Ammon's horn (tissue), 1 donor: ENCODE data around the gene UBE2I.

Experiments used
- DNase-seq: peaks from one replicate; pipeline ENCODE4 v3.0.0-alpha.2; 2016; ENCODE audit warnings: low spot score

UBE2I gene

DNA sequence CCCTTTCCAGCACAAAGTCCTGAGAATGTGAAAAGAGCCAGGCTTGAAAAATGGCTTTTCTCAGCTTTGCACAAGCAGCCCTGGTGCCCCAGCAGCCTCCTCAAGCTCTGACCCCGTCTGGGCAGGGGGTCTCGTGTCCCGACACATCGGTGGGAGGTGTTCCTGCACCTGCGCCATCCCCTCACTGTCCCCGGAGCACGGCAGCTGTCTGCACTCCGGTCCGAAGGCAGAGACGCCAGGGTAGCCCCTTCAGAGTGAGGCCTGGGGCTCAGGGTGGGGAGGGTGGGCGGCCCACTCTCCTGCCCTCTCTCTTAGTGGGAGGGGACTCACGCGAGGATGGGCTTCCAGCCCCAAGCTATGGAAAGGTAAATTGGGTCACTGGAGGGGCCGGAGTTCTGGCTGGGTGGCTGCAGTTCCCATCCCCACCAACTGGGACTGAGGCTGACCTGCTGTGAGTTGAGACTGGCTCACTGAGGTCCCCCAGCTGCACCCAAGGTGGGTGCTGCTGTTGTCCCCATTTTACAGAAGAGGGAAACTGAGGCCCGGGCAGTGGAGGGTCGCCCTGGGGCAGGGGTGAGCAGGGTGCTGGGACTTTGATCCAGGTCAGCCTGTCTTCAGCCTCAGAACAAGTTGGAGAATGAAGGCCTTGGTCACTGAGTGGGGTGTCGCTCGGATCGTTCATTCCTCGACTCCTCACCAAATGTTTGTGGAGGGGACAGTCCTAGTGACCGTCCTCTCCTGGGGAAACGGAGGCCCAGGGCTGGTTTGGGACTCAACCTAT, 21.7 kb downstream of the UBE2I start:
- DNase-seq, result no peak

- no peak for DNase-seq
These were observed 22.5 kb downstream of the UBE2I start for GRCh38 chr16:1331712-1332617.

DNA sequence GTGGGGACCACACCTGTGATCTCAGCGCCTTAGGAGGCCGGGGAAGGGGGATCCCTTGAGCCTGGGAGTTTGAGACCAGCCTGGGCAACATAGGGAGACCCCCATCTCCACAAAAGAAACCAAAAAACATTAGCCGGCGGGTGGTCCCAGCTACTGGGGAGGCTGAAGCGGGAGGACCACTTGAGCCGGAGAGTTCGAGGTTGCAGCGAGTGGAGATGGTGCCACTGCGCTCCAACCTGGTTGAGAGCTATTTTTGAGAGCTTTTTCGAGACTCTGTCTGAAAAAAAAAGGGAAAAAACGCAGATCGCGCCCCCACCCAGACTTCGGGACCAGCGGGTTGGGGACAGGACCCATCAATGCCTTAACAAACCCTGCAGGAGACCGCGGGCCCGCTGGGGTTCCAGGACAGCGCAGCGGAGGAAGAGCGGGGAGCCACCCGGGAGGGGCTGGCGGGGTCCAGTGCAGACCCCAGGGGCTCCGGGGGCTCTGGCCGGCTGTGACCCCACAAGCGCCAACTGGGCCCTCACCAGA, 23.2 kb downstream of the UBE2I start:
- DNase-seq, result no peak

- peak; percentile 24 for DNase-seq
These were observed 23.8 kb downstream of the UBE2I start, which contains the start of gene BAIAP3 for GRCh38 chr16:1333149-1333812. Gene BAIAP3 (plus strand): TSS chr16:1333645. CDS start chr16:1338550, 4,905 bp downstream.

DNA sequence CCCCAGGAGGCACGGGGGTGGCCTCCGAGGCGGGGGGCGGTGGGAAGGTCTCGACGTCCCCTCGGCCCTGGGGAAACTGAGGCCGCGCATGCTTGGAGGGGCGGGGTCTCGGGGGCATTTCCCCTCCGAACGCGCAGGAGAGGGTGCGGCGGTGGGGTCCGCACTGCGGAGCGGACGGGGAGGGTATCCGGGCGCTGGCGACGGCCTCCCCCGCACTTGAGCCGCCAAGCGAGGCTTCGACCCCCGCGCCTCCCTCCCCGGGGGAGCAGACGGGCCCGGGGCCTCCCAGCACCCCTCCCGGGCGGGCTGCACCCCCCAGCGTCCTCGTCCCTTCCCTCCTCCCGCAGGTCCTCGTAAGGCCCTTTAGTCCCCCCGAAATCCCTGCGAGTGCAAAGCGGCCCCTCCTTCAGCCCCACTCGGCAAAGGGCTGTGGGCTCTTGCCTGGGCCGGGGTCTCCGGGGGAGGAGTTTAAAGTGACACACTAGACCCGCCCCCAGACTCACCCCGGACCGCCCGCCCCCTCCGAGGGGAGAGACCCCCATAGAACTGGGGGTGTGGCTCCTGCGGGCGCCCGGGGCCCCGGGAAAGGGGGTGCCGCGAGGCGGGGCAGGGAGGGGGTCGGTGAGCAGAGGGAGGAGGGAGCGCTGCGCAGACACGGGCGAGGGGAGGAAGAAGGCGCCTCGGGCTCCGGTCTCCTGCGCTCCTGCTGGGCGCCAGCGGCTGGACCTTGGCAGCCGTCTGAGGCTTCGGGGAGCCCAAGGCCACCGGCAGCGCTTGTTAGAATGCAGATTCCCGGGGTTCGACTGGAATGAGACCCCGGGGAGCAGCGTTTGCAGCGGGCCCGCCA, 24.6 kb downstream of the UBE2I start:
- no peak for DNase-seq

GRCh38 chr16:1334739-1335138, 25.3 kb downstream of the UBE2I start:
- DNase-seq, result no peak

GRCh38 chr16:1335211-1335971, 26.0 kb downstream of the UBE2I start:
- DNase-seq, result peak; percentile 47

GRCh38 chr16:1335996-1336395, 26.6 kb downstream of the UBE2I start:
- DNase-seq, result peak; percentile 68

- DNase-seq, result no peak
These were observed 27.2 kb downstream of the UBE2I start for GRCh38 chr16:1336619-1337018.

DNA sequence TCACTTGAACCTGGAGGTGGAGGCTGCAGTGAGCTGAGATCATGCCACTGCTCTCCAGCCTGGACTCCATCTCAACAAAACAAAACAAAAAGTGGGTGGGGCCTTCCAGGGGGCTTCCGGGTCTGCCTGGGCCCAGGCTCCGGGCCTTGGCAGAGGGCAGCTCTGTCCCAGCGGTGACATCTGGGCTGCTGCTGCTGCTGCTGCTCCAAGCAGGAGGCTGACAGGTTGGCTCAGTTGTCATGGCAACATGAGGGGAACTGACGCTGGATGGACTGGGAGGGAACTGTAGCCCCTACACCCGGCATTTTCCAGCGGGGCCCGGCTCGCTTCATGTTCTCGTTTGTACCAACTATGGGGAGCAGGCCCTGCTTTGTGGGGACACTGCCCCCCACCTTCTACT, 28.1 kb downstream of the UBE2I start:
- DNase-seq, result no peak

DNA sequence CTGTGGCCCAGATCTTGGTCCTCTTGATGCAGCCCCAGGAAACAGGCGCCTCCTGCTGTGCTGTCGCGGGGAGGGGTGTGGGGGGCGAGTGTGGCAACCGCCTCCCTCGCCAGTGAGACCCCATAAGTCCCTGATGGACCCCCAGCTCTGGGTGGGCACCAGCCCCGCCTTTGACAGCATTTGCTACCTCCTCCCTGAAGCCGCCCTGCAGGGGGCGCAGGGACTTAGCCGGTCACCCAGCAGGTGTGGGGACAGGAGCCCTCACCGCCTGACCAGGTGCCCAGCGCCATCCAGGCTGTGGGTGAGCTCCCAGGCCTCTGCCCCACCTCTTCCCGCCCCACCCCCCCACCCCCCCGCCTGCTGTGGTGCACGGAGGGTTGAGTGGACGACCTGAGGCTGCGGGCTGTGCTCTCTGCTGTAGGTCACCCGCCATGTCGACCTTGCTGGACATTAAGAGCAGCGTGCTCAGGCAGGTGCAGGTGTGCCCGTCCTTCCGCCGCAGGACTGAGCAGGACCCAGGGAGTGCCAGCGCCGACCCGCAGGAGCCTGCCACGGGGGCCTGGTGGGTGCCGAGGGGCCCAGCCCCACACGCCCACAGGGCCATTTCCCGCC, 28.8 kb downstream of the UBE2I start:
- no peak for DNase-seq

DNA sequence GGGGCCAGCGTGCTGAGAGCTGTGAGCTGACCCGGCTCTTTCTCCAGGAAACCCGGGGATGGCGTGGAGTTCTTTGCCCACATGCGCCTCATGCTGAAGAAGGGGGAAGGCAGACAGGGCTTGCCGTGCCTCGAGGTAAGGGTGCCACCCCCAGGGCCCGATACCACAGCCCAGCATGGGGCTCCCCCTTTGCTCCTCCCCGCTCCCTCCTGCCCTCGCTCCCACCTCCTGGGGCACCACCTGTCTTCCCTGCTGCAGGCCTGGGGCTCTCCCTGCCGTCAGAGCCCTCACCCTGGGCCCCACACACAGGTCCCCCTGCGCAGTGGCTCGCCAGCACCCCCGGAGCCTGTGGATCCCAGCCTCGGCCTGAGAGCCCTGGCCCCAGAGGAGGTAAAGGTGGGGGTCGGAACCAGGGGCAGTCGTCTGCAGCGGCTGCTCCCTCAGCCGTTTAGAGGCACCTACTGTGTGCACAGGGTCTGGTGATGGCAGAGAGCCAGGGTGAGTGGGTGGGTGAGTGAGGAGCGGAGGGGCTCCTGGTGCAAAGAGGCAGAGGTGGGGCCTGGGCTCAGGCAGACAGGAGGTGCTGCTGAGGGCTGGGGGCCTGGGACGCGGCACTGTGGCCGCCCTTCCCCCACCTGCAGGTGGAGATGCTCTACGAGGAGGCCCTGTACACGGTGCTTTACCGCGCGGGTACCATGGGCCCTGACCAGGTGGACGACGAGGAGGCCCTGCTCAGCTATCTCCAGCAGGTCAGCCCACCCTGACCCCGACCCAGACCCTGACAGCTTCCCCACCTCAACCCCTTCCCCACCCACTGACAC, 29.6 kb downstream of the UBE2I start:
- no peak for DNase-seq

DNA sequence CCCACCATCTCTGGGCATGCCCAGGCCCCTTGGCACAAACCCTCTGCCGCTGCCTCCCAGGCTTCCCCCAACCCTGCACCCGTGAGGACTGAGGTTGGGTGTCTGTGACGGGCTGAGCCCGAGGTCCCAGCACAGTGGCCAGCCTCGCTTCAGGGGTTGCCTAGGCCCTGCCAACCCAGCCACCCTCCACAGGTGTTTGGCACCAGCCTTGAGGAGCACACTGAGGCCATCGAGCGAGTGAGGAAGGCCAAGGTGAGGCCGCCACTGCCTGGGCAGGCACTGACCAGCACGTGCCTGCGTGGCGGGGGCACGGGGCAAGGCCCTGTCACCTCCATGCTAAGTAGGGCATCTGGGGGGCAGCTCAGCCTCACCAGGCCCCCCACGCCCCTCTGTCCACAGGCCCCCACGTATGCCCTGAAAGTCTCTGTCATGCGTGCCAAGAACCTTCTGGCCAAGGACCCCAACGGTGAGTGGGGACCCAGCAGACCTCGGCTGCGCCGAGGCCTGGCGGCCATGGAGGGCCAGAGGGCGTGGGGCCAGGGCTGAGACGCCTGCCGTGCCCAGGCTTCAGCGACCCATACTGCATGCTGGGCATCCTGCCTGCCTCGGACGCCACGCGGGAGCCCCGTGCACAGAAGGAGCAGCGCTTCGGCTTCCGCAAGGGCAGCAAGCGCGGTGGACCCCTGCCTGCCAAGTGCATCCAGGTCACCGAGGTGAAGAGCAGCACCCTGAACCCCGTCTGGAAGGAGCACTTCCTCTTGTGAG, 31.5 kb downstream of the UBE2I start:
- DNase-seq, result no peak

DNA sequence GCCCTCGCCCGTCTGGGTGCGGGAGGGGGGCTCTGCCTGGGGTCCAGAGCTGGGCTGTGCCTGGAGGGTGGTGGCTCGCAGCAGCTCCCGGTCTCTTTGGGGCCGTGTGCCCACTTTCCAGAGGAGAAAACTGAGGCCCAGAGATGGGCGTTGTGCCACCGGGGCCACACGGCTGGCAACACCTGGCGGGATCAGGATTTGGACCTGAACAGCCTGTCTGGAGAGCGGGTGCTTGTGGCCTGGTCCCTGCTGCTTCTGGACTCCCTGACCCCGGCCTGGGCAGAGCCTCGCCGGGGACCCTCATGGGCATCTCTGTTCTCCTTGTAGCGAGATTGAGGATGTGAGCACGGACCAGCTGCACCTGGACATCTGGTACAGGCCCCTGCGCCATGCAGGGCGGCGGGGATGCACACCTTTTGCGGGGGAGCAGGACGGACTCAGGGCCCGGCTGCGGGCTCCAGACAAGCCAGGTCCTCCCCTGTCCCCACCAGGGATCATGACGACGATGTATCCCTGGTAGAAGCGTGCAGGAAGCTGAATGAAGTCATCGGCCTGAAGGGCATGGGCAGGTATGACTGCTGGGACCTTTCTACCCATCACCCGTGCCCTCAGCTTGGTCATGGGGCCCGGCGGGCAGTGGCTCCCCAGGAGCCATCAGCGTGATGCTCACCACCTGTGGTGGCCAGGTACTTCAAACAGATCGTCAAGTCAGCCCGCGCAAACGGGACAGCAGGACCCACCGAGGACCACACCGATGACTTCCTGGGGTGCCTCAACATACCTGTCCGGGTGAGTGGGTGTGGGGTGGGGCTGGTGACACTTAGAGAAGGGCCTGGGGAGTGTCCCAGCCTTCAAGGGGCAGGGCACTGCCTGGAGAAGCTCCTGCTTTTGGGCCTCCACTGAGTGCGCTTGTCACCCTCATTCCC, 32.3 kb downstream of the UBE2I start:
- DNase-seq, result no peak

GRCh38 chr16:1342526-1343427, 33.3 kb downstream of the UBE2I start:
- DNase-seq, result peak; percentile 93
